ENCODE results near the gene NCOA4.
"Not testable (repeated sequence)": the region's sequence is repeated elsewhere in the genome, so short reads cannot be mapped to it uniquely, and the experiment has no call there.

DNA sequence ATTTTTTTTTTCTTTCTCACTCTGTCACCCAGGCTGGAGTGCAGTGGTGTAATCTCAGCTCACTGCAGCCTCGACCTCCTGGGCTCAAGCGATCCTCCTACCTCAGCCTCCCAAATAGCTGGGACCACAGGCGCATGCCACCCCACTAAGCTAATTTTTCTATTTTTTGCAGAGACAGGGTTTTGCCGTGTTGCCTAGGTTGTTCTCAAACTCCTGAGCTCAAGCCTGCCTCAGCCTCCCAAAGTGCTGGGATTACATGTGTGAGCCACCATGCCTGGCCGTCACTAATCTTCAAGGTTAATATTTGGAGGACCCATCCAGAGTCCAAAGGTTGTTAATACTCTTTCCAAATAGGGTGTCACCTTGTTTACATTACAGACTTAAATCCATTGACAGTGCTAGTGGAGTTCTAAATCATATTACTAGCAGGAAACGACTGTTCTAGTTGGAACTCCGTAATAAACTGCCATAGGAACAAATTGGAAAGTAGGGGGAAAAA lies 28.2 kb downstream of the NCOA4 start:
- TF ChIP-seq, protein P1, sequence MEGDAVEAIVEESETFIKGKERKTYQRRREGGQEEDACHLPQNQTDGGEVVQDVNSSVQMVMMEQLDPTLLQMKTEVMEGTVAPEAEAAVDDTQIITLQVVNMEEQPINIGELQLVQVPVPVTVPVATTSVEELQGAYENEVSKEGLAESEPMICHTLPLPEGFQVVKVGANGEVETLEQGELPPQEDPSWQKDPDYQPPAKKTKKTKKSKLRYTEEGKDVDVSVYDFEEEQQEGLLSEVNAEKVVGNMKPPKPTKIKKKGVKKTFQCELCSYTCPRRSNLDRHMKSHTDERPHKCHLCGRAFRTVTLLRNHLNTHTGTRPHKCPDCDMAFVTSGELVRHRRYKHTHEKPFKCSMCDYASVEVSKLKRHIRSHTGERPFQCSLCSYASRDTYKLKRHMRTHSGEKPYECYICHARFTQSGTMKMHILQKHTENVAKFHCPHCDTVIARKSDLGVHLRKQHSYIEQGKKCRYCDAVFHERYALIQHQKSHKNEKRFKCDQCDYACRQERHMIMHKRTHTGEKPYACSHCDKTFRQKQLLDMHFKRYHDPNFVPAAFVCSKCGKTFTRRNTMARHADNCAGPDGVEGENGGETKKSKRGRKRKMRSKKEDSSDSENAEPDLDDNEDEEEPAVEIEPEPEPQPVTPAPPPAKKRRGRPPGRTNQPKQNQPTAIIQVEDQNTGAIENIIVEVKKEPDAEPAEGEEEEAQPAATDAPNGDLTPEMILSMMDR (IDR thresholded peaks at IDR 0.05), result not testable (repeated sequence)
- not testable (repeated sequence) for TF ChIP-seq POLR2A (IDR thresholded peaks at IDR 0.05)

Measured in esophagus squamous epithelium (tissue), 4 donors.